Fibroblast of pulmonary artery (primary cell): ENCODE results near the gene CRYZL1.

ENCODE experiments used
- DNase-seq: peaks from one replicate; pipeline ENCODE4 v3.0.0-alpha.2; 2010; ENCODE audit warnings: low read depth
- H3K4me3 ChIP-seq: replicated peaks from 2 replicates; pipeline ENCODE4 v1.5.1; 2011; ENCODE audit warnings: low read depth, mild to moderate bottlenecking, control low read depth, low read length, moderate library complexity
- CTCF ChIP-seq: IDR thresholded peaks from 2 replicates; pipeline ENCODE4 v1.5.1; 2011; ENCODE audit warnings: mild to moderate bottlenecking, control low read depth, low read length, inconsistent platforms; ENCODE audit errors: missing control alignments

Gene CRYZL1

DNA sequence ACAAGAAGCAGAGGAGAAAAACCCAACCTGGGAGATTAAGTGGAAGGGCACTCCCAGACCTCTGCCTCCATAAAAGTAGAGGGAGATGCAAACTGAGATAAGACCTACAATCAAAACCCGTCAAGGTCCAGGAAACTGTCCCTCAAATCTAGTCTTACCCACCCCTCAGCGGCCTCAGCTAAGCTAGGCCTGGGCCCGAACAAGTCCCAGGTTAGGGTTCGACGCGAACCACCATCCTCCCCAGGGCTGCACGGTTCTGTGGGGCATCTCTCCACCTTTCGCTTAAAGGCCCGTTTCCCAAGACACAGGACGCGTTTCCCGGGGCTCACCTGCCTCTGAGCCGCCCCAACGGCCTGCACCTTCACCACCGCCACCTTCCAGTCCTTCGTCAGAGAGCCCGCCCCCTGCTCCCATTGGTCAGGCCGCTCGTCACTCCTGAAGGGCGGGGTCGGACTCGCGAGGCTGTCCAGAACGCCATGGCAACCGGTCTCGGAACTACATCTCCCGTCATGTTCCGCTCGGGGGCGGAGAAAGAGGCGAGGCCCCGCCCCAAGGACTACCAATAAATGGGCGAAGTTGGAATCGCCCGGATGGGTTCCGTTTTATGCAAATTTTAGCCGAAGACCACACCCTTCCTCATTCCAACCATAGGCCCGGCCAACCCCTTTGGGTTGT, at the start of gene CRYZL1:
Gene CRYZL1 (minus strand): TSS at position 390 of the 675 bp plus-strand sequence. CDS start 10,190 bp downstream, outside the sequence.
- peak; percentile 100 for DNase-seq
- peak within 1 kb of the TSS; percentile 80 for H3K4me3 ChIP-seq
- TF ChIP-seq CTCF: no peak

GRCh38 chr21:33690874-33691273, 49.3 kb upstream of the CRYZL1 start:
- H3K4me3 ChIP-seq: no peak overlapping the region
- no peak for DNase-seq
- no peak for TF ChIP-seq CTCF

DNA sequence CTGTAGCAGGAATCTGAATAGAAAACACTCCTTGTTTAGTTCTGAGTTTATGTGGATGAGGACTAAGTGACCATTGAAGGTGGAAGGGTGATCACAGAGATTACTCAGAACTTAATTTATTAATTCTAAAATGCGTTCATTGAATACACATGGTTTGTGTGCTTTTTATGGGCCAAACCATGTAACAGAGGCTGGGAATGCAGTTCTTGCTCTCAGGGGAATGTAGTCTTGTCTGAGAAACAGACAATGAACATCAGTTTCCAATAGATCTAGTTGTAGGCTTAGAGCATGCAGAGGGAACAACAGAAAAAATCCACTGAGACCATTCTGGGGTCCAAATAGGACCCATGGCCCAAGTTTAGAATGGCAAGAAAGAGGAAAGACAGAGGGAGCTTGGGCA, 46.8 kb upstream of the CRYZL1 start:
- no peak overlapping the region for H3K4me3 ChIP-seq
- TF ChIP-seq CTCF: no peak
- no peak for DNase-seq

- no peak for DNase-seq
- no peak for TF ChIP-seq CTCF
- H3K4me3 ChIP-seq: no peak overlapping the region
Observed at GRCh38 chr21:33687634-33688033, 46.1 kb upstream of the CRYZL1 start.

GRCh38 chr21:33686386-33686785, 44.8 kb upstream of the CRYZL1 start:
- DNase-seq: no peak
- no peak overlapping the region for H3K4me3 ChIP-seq
- no peak for TF ChIP-seq CTCF

DNA sequence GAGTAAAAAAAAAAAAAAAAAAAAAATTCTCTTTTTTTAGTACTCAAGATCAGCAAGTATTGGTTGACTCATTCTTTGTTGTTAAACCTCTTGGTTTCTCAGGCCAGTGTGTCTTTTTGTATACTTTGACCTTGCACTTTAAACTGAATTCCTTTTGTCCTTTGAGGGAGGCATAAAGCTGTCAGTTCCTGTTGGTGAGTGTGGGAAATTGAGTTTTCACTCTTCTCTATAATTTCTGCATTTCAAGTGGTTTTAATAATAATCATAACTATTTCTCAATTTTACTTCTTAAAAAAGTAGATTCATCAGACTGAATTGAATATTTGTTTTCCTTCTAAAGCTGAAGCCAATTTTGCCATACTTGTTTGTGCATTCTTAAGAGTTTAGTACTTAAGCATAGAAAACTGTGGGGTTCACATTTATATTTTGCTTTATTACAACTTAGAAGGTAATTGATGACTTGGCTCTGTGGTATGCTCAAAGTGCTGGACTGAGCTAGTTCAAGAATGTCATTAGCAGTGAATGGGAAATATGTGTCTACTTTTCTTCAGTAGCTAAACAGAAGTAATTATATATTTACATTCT, 44.2 kb upstream of the CRYZL1 start:
- no peak for TF ChIP-seq CTCF
- peak; percentile 61 for DNase-seq

More for the DNA sequence above, 44.2 kb upstream of the CRYZL1 start:
- no peak overlapping the region for H3K4me3 ChIP-seq
